CD14-positive monocyte (primary cell): ENCODE results near the gene FERD3L. TPM values are rescaled to one million over a fixed set of nuclear protein-coding genes. Genes with fewer than 3 reads are reported as not detected.

Experiments used
- DNase-seq, 3 donors: peaks; one replicate each; pipeline ENCODE4 v3.0.0-alpha.2; 2011 to 2022
- H2AFZ ChIP-seq: 2 replicates; pipeline ENCODE4 v1.6.0; 2012; ENCODE audit warnings: mild to moderate bottlenecking, low read depth, low read length, inconsistent platforms; ENCODE audit not compliant: insufficient read depth, poor library complexity, severe bottlenecking
- H3K27ac ChIP-seq, 2 donors: 1 replicate in 1 of 2; 2 replicates in 1 of 2; pipeline ENCODE4 v1.5.1; 2012 to 2013; ENCODE audit warnings: low read length in 2 of 2, control low read depth in 1 of 2, inconsistent platforms in 1 of 2, low read depth in 1 of 2, mild to moderate bottlenecking in 1 of 2
- H3K27me3 ChIP-seq, 2 donors: one replicate each; pipeline versions ENCODE4 v1.6.0 to v1.6.1; 2011 to 2013; ENCODE audit warnings: low read length in 2 of 2; ENCODE audit not compliant: control insufficient read depth in 2 of 2, insufficient read depth in 2 of 2
- H3K36me3 ChIP-seq, 2 donors: replicated peaks in 1 of 2; 1 replicate in 1 of 2; 2 replicates in 1 of 2; pipeline versions ENCODE4 v1.5.1 to v1.6.1; 2012 to 2013; ENCODE audit warnings: low read length in 2 of 2, control low read depth in 1 of 2, inconsistent platforms in 1 of 2, mild to moderate bottlenecking in 1 of 2; ENCODE audit not compliant: insufficient read depth in 2 of 2, control insufficient read depth in 1 of 2
- H3K4me1 ChIP-seq, 2 donors: 1 replicate in 1 of 2; 2 replicates in 1 of 2; pipeline versions ENCODE4 v1.5.1 to v1.6.1; 2012 to 2013; ENCODE audit warnings: low read length in 2 of 2, control low read depth in 1 of 2, inconsistent platforms in 1 of 2, mild to moderate bottlenecking in 1 of 2, moderate library complexity in 1 of 2; ENCODE audit not compliant: insufficient read depth in 2 of 2, control insufficient read depth in 1 of 2
- H3K4me2 ChIP-seq: replicated peaks from 2 replicates; pipeline ENCODE3; 2012; ENCODE audit warnings: low read length, moderate library complexity, mild to moderate bottlenecking; ENCODE audit not compliant: poor library complexity, severe bottlenecking; ENCODE audit errors: extremely low read depth
- H3K4me3 ChIP-seq, 3 experiments: fragments of 200-600 bp in 1 of 3; sonication (generic) in 1 of 3; replicated peaks in 1 of 3; 1 replicate in 2 of 3; 2 replicates in 1 of 3; pipeline ENCODE4 v1.5.1; 2011 to 2013; ENCODE audit warnings: low read length in 3 of 3, mild to moderate bottlenecking in 3 of 3, control low read depth in 2 of 3, low read depth in 2 of 3, inconsistent platforms in 1 of 3, moderate library complexity in 1 of 3
- H3K79me2 ChIP-seq: 2 replicates; pipeline ENCODE4 v1.6.0; 2012; ENCODE audit warnings: mild to moderate bottlenecking, control low read depth, inconsistent platforms, low read length, moderate library complexity; ENCODE audit not compliant: insufficient read depth
- H3K9ac ChIP-seq: 2 replicates; pipeline ENCODE4 v1.6.0; 2017; ENCODE audit warnings: low read length, mild to moderate bottlenecking; ENCODE audit not compliant: insufficient read depth, poor library complexity, severe bottlenecking
- H3K9me3 ChIP-seq, 2 donors: replicated peaks in 1 of 2; 1 replicate in 1 of 2; 2 replicates in 1 of 2; pipeline versions ENCODE4 v1.5.1 to v1.6.1; 2012 to 2013; ENCODE audit warnings: low read length in 2 of 2, control low read depth in 1 of 2; ENCODE audit not compliant: control insufficient read depth in 1 of 2, insufficient read depth in 1 of 2
- H4K20me1 ChIP-seq: 2 replicates; pipeline ENCODE4 v1.6.0; 2012; ENCODE audit warnings: mild to moderate bottlenecking, low read length, control low read depth, moderate library complexity; ENCODE audit not compliant: insufficient read depth
- H3K27ac Mint-ChIP-seq, 7 donors: one replicate each; pipeline ENCODE4 v1.8.0; 2020; ENCODE audit warnings: mild to moderate bottlenecking in 7 of 7, mixed read lengths in 7 of 7, moderate library complexity in 6 of 7, inconsistent platforms in 2 of 7
- H3K27me3 Mint-ChIP-seq, 3 donors: one replicate each; pipeline ENCODE4 v1.8.0; 2021 to 2022; ENCODE audit warnings: low read depth in 3 of 3, mild to moderate bottlenecking in 3 of 3, mixed read lengths in 3 of 3, moderate library complexity in 3 of 3, inconsistent platforms in 1 of 3
- H3K36me3 Mint-ChIP-seq, 2 donors: one replicate each; pipeline ENCODE4 v1.8.0; 2020; ENCODE audit warnings: mixed read lengths in 2 of 2, inconsistent platforms in 1 of 2, mild to moderate bottlenecking in 1 of 2
- H3K4me1 Mint-ChIP-seq: one replicate; pipeline ENCODE4 v1.8.0; 2020; ENCODE audit warnings: mild to moderate bottlenecking, mixed read lengths
- H3K4me3 Mint-ChIP-seq, 2 donors: one replicate each; pipeline ENCODE4 v1.8.0; 2020; ENCODE audit warnings: mild to moderate bottlenecking in 2 of 2, mixed read lengths in 2 of 2, moderate library complexity in 1 of 2
- H3K9me3 Mint-ChIP-seq, 7 donors: one replicate each; pipeline ENCODE4 v1.8.0; 2020 to 2022; ENCODE audit warnings: mixed read lengths in 7 of 7, mild to moderate bottlenecking in 6 of 7, moderate library complexity in 6 of 7, inconsistent platforms in 2 of 7
- WGBS: methylation state at CpG from one replicate; pipeline ENCODE4 v1.1.5; 2013; ENCODE audit warnings: missing lambda C conversion rate; ENCODE audit not compliant: insufficient coverage; 5-methylcytosine and 5-hydroxymethylcytosine counted together
- intact Hi-C, 2 donors: fragments of 100-400 bp; cut with micrococcal nuclease; formaldehyde crosslinking; loops; one replicate each; pipeline versions ENCODE4 v1.15.0 to v1.15.1; 2023
- polyA plus RNA-seq, 3 donors: library from polyadenylated mRNA; depleted of rRNA in 1 of 3; unstranded in 2 of 3; stranded (reverse) in 1 of 3; fragments of 300-500 nt in 2 of 3; fragments of >200 nt in 1 of 3; fragmentation: Illumina TruSeq in 2 of 3; gene quantifications; 1 replicate in 2 of 3; 2 replicates in 1 of 3; pipeline ENCODE4 v1.2.3, GENCODE V29; 2012 to 2021
- TF ChIP-seq, protein P1 (sequence below): fragments of 200-600 bp; IDR thresholded peaks from one replicate; pipeline ENCODE4 v1.8.0; 2022; ENCODE audit warnings: antibody characterized with exemption, mild to moderate bottlenecking

Gene FERD3L
- polyA plus RNA-seq, 3 donors, result not detected

DNA sequence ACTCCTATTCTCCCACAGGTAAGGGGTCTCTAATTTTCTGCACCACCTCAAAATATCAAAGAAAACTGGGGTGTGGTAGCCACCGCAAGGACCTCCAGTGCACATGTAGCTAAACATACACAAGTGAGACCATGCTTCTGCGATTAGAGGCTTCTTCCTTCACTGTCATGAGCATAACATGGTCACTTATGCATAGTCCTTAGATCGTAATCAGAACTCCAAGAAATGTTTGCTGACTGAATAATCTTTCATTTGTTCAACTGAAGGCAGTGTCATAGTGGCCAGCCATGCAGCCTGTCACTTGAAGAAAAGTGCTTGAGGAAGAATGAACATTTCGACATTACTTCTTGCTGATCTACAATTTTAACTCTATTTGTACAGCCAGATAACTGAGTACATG is 42.3 kb downstream of the FERD3L start:
- Histone ChIP-seq H2AFZ (no peak overlapping the region), H3K27me3 (peaks cover 72 to 95% of the 10 kb centered on the region in 2 donors), H3K4me3 (no peak overlapping the region), H3K4me1 (peaks cover 18 to 19% of the 10 kb centered on the region in 2 donors), H3K79me2 (no peaks in the 10 kb centered on the region), H3K4me2 (no peak overlapping the region), H3K27ac (no peak overlapping the region), H4K20me1 (no peaks in the 10 kb centered on the region), H3K9me3 (peaks cover 4 to 18% of the 10 kb centered on the region in 2 donors), H3K36me3 (no peaks in the 10 kb centered on the region), H3K9ac (no peak overlapping the region)
- peaks cover 0 to 35% (median 25%) of the 10 kb centered on the region in 7 donors for H3K9me3 Mint-ChIP-seq
- DNase-seq, result no peak
- H3K4me3 Mint-ChIP-seq, result peak overlapping the region in 1 of 2 donors; percentile 7
- peaks cover 2 to 3% of the 10 kb centered on the region in 2 donors for H3K36me3 Mint-ChIP-seq
- TF ChIP-seq, protein P1, sequence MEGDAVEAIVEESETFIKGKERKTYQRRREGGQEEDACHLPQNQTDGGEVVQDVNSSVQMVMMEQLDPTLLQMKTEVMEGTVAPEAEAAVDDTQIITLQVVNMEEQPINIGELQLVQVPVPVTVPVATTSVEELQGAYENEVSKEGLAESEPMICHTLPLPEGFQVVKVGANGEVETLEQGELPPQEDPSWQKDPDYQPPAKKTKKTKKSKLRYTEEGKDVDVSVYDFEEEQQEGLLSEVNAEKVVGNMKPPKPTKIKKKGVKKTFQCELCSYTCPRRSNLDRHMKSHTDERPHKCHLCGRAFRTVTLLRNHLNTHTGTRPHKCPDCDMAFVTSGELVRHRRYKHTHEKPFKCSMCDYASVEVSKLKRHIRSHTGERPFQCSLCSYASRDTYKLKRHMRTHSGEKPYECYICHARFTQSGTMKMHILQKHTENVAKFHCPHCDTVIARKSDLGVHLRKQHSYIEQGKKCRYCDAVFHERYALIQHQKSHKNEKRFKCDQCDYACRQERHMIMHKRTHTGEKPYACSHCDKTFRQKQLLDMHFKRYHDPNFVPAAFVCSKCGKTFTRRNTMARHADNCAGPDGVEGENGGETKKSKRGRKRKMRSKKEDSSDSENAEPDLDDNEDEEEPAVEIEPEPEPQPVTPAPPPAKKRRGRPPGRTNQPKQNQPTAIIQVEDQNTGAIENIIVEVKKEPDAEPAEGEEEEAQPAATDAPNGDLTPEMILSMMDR, result no peak
- intact Hi-C loops, result no loop called here
- H3K4me1 Mint-ChIP-seq, result peaks cover 23% of the 10 kb centered on the region
- H3K27ac Mint-ChIP-seq, result no peak overlapping the region
- no CpG with 5 or more reads among the region's 4 CpGs for WGBS
- peaks cover 61 to 86% (median 77%) of the 10 kb centered on the region in 3 donors for H3K27me3 Mint-ChIP-seq

DNA sequence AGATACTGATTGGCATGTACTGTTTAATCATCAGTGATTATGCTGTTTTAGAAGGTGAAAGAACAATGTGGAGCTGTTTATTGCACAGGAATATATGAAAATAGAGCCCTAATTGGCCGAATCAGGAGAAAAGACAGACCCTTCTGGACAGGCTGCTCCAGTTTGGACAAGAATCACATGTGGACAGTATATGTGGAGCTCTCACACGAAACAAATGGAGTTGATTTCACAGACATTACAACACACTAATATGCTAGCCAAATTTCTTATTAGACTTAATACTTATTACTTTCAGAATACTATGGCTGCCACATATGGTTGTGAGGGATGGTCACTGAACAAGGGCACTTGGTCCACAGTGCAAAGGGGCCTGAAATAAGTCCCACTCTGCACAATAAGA is 43.3 kb downstream of the FERD3L start:
- WGBS, result no CpG with 5 or more reads among the region's 2 CpGs
- H2AFZ ChIP-seq, result no peak overlapping the region
- Mint-ChIP-seq H3K4me1 (peaks cover 13% of the 10 kb centered on the region), H3K27ac (no peak overlapping the region), H3K4me3 (no peak overlapping the region), H3K36me3 (peaks cover 0 to 3% of the 10 kb centered on the region in 2 donors), H3K9me3 (peaks cover 0 to 25% (median 17%) of the 10 kb centered on the region in 7 donors), H3K27me3 (peaks cover 59 to 83% (median 74%) of the 10 kb centered on the region in 3 donors)
- intact Hi-C loops, result no loop called here
- H3K4me1 ChIP-seq, result peaks cover 9% of the 10 kb centered on the region in 2 donors
- H3K79me2 ChIP-seq, result no peaks in the 10 kb centered on the region
- no peak overlapping the region for H3K4me2 ChIP-seq
- no peak overlapping the region for H3K4me3 ChIP-seq
- no peak overlapping the region for H3K9ac ChIP-seq
- peaks cover 4 to 12% of the 10 kb centered on the region in 2 donors for H3K9me3 ChIP-seq
- no peaks in the 10 kb centered on the region for H3K36me3 ChIP-seq
- H3K27me3 ChIP-seq, result peaks cover 68 to 94% of the 10 kb centered on the region in 2 donors
- no peak for DNase-seq
- no peak overlapping the region for H3K27ac ChIP-seq
- H4K20me1 ChIP-seq, result no peaks in the 10 kb centered on the region
- TF ChIP-seq, protein P1, result no peak
